ENCODE data around the gene EXOC3.

The EXOC3 gene

DNA sequence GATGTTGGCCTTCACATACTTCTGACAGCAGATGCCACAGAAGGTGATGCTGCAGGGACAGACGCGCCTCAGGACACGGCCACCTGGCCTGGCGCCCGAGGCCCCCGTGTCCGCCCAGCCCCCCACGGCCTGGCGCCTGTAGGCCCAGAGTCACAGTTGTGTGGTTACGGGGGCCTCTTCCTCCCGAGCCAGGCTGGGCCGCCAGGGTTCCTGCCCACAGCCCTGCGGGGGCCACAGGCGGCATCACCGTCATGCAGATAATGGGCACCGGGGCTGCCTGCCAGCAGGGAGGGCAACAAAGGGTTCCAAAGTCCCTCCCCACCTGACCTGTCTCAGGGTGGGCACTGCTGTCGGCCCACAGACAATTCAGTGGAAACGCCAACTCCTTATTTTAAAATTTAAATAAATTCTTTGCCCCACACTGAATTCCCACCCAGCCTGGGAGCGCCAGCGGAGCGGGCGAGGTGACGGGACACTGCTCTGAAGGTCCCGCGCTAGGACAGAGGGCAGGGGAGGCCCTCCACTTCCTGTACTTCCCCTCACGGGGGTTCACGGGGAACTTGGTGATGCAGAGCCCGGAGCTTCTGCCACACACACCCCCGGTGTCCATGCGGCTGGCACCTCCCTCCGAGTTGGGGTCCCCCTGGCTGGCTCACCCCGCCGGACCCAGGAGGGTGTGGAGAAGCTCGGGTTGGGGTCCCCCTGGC, 40.6 kb downstream of the EXOC3 start:
- peaks cover 43% of the 10 kb centered on the region for H3K27me3 ChIP-seq (ENCODE audit: insufficient read depth, poor library complexity, severe bottlenecking)
- TF ChIP-seq, protein P1, sequence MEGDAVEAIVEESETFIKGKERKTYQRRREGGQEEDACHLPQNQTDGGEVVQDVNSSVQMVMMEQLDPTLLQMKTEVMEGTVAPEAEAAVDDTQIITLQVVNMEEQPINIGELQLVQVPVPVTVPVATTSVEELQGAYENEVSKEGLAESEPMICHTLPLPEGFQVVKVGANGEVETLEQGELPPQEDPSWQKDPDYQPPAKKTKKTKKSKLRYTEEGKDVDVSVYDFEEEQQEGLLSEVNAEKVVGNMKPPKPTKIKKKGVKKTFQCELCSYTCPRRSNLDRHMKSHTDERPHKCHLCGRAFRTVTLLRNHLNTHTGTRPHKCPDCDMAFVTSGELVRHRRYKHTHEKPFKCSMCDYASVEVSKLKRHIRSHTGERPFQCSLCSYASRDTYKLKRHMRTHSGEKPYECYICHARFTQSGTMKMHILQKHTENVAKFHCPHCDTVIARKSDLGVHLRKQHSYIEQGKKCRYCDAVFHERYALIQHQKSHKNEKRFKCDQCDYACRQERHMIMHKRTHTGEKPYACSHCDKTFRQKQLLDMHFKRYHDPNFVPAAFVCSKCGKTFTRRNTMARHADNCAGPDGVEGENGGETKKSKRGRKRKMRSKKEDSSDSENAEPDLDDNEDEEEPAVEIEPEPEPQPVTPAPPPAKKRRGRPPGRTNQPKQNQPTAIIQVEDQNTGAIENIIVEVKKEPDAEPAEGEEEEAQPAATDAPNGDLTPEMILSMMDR (IDR thresholded peaks at IDR 0.05; ENCODE audit: insufficient read depth, low read length), result no peak
- no peak for TF ChIP-seq SPI1 (IDR thresholded peaks at IDR 0.05; ENCODE audit: borderline replicate concordance, low read depth)
- no peak for TF ChIP-seq GABPA (IDR thresholded peaks at IDR 0.05; ENCODE audit: low read depth)
- TF ChIP-seq, protein P2, sequence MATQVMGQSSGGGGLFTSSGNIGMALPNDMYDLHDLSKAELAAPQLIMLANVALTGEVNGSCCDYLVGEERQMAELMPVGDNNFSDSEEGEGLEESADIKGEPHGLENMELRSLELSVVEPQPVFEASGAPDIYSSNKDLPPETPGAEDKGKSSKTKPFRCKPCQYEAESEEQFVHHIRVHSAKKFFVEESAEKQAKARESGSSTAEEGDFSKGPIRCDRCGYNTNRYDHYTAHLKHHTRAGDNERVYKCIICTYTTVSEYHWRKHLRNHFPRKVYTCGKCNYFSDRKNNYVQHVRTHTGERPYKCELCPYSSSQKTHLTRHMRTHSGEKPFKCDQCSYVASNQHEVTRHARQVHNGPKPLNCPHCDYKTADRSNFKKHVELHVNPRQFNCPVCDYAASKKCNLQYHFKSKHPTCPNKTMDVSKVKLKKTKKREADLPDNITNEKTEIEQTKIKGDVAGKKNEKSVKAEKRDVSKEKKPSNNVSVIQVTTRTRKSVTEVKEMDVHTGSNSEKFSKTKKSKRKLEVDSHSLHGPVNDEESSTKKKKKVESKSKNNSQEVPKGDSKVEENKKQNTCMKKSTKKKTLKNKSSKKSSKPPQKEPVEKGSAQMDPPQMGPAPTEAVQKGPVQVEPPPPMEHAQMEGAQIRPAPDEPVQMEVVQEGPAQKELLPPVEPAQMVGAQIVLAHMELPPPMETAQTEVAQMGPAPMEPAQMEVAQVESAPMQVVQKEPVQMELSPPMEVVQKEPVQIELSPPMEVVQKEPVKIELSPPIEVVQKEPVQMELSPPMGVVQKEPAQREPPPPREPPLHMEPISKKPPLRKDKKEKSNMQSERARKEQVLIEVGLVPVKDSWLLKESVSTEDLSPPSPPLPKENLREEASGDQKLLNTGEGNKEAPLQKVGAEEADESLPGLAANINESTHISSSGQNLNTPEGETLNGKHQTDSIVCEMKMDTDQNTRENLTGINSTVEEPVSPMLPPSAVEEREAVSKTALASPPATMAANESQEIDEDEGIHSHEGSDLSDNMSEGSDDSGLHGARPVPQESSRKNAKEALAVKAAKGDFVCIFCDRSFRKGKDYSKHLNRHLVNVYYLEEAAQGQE (IDR thresholded peaks at IDR 0.05; ENCODE audit: insufficient replicate concordance, low read depth), result no peak
- TF ChIP-seq POLR2AphosphoS5 (IDR thresholded peaks at IDR 0.05; ENCODE audit: low read depth), result no peak
- no peak for DNase-seq (ENCODE audit: low read depth in 1 of 2, low spot score in 1 of 2)
- no peak overlapping the region for H3K27ac ChIP-seq (replicated peaks)
- no peak overlapping the region for H3K4me3 ChIP-seq (replicated peaks; ENCODE audit: insufficient read depth, low read length)

DNA sequence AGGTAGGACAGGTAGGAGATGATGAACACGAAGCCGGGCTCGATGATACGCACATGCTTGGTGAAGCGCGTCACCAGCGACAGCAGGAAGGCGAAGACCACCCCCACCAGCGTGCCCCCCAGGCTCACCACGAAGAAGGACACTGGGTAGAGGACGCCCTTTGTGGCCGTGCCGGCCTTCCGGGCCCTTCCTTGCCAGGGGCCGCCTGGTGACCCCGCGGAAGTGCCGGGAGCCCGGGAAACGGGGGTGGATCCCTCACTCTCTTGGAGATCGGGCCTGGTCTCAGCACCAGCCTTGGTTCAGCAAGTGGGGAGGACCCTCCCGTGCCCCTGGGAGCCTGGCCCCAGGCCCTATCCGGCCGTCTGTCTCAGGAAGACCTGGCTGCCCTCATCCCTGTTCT, 41.6 kb downstream of the EXOC3 start:
- Histone ChIP-seq H3K4me3 (replicated peaks; ENCODE audit: insufficient read depth, low read length) (no peak overlapping the region), H3K27ac (replicated peaks) (no peak overlapping the region), H3K27me3 (ENCODE audit: insufficient read depth, poor library complexity, severe bottlenecking) (peaks cover 37% of the 10 kb centered on the region)
- DNase-seq (ENCODE audit: low read depth in 1 of 2, low spot score in 1 of 2), result no peak
- TF ChIP-seq, protein P2 (IDR thresholded peaks at IDR 0.05; ENCODE audit: insufficient replicate concordance, low read depth), result no peak
- TF ChIP-seq GABPA (IDR thresholded peaks at IDR 0.05; ENCODE audit: low read depth), result no peak
- TF ChIP-seq SPI1 (IDR thresholded peaks at IDR 0.05; ENCODE audit: borderline replicate concordance, low read depth), result no peak
- TF ChIP-seq, protein P1 (IDR thresholded peaks at IDR 0.05; ENCODE audit: insufficient read depth, low read length), result no peak
- no peak for TF ChIP-seq POLR2AphosphoS5 (IDR thresholded peaks at IDR 0.05; ENCODE audit: low read depth)

DNA sequence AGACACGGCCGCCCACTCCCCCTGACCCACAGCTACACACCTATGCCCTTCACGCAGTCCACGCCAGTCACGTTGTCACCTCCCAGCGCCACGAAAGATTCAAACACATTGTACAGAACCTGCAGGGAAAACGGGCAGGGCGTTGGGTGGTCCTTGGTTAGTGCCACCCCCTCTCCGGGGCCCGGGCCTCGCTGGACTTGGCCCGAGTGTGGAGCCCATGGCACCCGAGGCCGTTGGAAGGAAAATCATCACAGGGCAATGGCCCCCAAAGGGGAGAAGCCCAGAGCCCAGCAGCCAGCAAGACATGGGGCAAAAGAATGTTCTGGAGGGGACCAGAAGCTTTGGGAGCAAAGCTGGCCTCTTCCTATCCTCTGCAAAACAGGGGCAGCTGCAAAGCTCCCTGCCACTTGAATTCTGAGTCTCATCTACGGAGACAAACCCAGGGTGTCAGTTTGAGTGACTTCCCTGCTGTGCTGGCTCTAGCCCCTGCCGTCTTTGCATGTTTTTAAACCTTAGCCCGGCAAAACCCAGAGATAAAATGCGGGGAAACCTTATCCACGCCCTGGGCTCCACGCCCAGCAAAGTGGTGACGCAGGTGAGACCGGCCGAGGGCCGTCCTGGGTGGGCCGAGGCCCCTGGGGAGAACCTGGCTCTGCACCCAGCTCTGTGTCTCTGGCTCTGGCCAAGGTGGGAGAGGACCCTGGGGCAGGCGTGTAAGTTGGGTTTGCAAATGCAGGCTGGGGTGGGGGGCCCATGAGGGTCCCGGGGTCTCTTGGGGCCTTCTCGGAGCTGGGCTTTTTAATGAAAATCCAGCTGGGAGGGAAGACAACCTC, 42.4 kb downstream of the EXOC3 start:
- DNase-seq (ENCODE audit: low read depth in 1 of 2, low spot score in 1 of 2), result no peak
- H3K27ac ChIP-seq (replicated peaks), result no peak overlapping the region
- peaks cover 33% of the 10 kb centered on the region for H3K27me3 ChIP-seq (ENCODE audit: insufficient read depth, poor library complexity, severe bottlenecking)
- TF ChIP-seq GABPA (IDR thresholded peaks at IDR 0.05; ENCODE audit: low read depth) (no peak), POLR2AphosphoS5 (IDR thresholded peaks at IDR 0.05; ENCODE audit: low read depth) (no peak), SPI1 (IDR thresholded peaks at IDR 0.05; ENCODE audit: borderline replicate concordance, low read depth) (no peak)
- TF ChIP-seq, protein P1 (IDR thresholded peaks at IDR 0.05; ENCODE audit: insufficient read depth, low read length), result no peak
- TF ChIP-seq, protein P2 (IDR thresholded peaks at IDR 0.05; ENCODE audit: insufficient replicate concordance, low read depth), result no peak
- H3K4me3 ChIP-seq (replicated peaks; ENCODE audit: insufficient read depth, low read length), result no peak overlapping the region

Measured in HL-60 (cell line).